ENCODE measurements around the gene AP2B1.

GRCh38 chr17:35715416-35715815 lies 128.3 kb downstream of the AP2B1 start:
- TF ChIP-seq, protein P1, sequence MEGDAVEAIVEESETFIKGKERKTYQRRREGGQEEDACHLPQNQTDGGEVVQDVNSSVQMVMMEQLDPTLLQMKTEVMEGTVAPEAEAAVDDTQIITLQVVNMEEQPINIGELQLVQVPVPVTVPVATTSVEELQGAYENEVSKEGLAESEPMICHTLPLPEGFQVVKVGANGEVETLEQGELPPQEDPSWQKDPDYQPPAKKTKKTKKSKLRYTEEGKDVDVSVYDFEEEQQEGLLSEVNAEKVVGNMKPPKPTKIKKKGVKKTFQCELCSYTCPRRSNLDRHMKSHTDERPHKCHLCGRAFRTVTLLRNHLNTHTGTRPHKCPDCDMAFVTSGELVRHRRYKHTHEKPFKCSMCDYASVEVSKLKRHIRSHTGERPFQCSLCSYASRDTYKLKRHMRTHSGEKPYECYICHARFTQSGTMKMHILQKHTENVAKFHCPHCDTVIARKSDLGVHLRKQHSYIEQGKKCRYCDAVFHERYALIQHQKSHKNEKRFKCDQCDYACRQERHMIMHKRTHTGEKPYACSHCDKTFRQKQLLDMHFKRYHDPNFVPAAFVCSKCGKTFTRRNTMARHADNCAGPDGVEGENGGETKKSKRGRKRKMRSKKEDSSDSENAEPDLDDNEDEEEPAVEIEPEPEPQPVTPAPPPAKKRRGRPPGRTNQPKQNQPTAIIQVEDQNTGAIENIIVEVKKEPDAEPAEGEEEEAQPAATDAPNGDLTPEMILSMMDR (IDR thresholded peaks at IDR 0.05; ENCODE audit: low read length): no peak
- TF ChIP-seq EZH2 (optimal IDR thresholded peaks at IDR 0.05; ENCODE audit: low read depth, low read length) (no peak), EZH2phosphoT487 (IDR thresholded peaks at IDR 0.05; ENCODE audit: low read length) (no peak)
